Keratinocyte (primary cell): ENCODE data around the gene PHF12.

ENCODE experiments used
- EZH2 ChIP-seq: IDR thresholded peaks from one replicate; pipeline ENCODE4 v1.6.1; 2012; ENCODE audit warnings: inconsistent platforms, mild to moderate bottlenecking, low read length, moderate library complexity
- TF ChIP-seq, protein P1 (sequence below), 3 experiments: IDR thresholded peaks in 1 of 3; conservative IDR thresholded peaks in 1 of 3; optimal IDR thresholded peaks in 1 of 3; 2 replicates in 2 of 3; 3 replicates in 1 of 3; pipeline versions ENCODE3 to v1.5.1; 2011; ENCODE audit warnings: low read length in 3 of 3, mild to moderate bottlenecking in 3 of 3, moderate library complexity in 2 of 3, control low read depth in 1 of 3, inconsistent platforms in 1 of 3; ENCODE audit not compliant: insufficient read depth in 2 of 3; ENCODE audit errors: extremely low read depth in 1 of 3

DNA sequence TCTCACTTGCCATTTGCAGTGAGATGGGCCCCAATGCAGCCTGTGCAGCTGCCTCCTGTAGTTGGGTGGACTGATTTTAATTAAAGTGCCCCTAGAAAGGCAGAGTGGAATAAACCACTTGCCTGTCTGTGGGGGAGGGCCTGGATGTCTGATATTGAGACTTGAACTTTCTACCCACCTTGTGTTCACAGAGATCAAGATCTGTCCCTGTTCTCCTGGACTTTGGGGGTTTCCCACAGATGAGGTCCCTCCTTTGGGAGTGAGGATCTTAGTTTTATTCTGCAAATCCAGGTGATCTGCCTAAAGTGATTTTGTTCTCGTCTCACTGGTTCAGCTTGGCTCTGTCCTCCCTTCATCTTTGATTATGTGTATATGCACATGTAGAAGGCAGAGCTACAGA, 40.8 kb downstream of the PHF12 start:
- TF ChIP-seq, protein P1, sequence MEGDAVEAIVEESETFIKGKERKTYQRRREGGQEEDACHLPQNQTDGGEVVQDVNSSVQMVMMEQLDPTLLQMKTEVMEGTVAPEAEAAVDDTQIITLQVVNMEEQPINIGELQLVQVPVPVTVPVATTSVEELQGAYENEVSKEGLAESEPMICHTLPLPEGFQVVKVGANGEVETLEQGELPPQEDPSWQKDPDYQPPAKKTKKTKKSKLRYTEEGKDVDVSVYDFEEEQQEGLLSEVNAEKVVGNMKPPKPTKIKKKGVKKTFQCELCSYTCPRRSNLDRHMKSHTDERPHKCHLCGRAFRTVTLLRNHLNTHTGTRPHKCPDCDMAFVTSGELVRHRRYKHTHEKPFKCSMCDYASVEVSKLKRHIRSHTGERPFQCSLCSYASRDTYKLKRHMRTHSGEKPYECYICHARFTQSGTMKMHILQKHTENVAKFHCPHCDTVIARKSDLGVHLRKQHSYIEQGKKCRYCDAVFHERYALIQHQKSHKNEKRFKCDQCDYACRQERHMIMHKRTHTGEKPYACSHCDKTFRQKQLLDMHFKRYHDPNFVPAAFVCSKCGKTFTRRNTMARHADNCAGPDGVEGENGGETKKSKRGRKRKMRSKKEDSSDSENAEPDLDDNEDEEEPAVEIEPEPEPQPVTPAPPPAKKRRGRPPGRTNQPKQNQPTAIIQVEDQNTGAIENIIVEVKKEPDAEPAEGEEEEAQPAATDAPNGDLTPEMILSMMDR (optimal IDR thresholded peaks at IDR 0.05 in 1 of 3, IDR thresholded peaks at IDR 0.05 in 1 of 3, conservative IDR thresholded peaks at IDR 0.05 in 1 of 3; ENCODE audit: extremely low read depth in 1 of 3, insufficient read depth in 2 of 3, low read length in 3 of 3) = no peak
- TF ChIP-seq EZH2 = no peak
